ENCODE measurements around the gene ARVCF. TPM values are rescaled to one million over a fixed set of nuclear protein-coding genes. Genes with fewer than 3 reads are reported as not detected.

ARVCF gene
- polyA plus RNA-seq, 12 donors = 40.2 to 703 (median 80.3) TPM

DNA sequence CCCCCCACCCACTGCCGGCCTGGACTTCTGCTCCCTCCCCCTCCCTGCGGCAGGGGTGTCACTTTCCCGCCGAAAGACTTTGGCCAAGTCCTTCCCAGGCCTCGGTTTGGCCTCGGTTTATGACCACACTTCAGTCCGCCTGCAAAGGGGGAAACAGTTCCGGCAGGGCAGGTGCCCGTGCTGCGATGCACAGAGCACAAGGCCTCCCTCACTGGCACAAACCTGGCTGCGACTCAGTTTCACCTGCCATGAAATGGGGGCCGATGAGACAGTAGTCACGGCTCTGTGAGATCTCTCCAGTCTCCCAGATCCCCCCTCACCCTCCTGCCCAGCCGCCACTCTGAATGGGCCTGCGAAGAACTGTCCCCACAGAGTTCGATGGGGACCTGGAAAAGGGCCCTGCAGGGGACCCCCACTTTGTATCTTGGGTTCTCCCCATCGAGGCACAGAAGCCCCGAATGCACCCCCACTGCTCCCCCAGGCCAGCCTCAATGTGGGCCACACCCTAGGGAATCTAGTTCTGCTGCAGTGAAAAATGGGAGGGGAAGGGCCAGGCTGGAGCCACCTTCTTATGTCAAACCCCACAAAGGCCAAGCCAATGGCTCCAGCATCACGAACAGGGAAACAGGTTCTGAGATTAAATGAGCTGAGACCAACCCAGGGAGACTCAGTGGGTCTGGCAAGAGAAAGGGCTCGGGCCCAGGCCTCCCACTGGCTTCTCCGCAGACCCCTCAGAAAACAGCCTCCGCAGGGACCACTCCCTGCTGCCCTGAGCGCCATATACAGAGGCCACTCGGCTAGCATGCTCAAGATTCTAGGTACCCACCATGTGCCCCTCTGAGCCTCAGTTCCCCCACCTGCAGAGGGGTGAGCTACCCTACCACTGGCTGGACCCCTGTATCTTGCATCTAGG, 29.0 kb downstream of the ARVCF start:
- peak; percentile 40 for DNase-seq

DNA sequence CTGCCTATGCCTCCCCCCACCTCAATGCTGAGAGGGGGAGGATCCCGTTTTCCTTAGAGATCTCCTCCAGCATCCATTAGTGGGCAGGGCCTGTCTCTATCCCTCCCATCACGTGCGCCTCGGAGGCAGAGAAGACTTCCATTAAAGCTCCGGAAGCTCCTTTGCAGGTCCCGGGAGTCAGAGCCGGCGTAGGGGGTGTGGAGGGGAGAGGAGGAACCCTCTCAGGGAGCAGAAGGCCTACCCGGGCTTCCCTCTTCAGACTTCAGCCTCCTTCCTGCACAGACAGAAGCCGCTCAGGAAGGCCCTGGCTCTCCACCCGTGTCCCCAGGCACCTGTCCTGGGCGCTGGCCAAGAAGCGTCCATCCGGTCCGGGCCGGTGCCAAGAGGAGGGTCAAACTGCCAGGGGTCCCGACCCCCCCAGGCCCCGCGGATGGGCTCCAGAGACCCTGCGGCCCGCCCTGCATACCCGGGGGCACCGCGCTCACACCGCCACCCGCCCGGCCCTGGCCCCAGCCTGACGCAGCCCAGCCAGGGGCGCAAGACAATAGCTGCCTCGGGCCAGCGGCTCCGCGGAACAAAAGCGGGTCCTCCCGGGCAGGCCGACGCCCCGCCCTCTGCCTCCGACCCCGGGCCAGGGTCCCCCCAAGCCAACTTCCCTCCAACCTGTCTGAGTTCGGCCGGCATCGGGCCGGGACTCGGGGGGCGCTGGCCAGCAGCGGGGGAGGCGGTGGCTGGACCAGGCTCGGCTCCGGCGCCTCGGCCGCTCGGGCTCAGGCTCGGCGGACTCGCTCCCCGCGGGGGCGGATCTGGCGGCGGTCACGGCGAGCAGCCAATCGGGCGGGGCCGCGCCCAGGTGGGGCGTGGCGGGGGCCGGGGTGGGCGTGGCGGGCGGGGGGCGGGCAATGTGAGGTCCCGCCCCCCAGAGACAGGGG, 29.9 kb downstream of the ARVCF start:
- peak; percentile 72 for DNase-seq

DNA sequence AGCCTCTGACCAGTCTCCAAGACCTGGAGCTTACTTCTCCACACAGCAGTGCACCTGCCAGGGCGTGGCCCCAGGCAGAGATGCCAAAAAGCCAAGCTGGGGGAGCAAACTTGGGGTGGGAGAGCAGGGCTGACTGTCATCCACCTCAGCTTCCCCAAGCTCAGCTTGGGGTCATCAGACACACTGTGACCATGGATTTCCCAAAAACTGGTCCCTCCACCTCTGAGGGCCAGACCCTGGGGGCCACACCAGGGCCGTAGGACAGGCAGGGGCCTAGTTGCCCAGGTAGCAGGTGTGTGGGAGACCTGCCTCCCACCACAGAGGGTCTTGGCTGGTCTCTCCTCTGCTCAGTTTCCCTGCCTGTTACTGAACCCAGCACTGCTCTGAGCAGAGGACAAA, 30.6 kb downstream of the ARVCF start:
- DNase-seq = no peak

DNA sequence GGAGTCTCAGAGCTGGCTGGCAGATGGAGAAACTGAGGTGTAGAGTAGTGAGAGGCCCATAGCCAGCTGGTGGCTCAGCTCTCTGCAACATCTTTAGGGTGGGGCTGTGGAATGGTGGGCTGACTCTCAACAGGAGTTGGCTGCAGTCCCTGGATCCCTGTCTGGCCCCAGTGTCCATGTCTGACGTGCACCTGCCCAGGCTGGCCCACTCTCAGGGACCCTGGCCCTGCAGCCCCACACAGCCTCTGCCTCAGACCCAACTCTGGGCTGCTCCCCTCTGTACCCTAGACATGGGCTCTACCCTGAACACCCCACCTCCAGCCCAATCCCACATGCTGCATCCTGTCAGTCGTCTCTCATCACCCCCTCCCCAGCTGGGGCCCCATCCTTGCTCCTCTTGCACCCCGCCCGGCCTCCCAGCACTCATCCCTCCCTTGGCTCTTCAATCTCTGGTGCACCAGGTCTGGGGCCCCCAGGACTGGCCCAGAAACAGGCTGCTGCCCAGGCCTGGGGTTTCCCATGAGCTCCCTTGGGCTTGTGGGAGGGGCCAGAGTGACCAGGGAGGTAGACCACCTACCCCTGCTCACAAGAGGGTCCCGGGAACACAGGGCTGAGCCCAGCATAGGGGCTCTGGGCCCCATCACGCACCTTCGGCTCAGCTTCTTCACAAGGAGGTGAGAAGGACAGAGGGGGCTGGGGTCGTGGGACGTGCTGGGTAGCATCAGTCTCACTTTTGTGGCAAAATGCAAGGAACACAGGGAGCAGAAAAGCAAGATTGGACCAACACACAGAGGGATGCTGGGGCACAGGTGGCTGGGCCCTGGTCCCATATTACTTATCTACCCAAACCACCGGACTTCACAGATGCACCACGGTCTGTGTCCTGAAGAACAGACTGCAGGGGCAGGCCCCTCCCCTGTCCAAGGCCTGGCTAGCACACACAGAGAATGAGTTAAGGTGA, 31.5 kb downstream of the ARVCF start:
- no peak for DNase-seq

DNA sequence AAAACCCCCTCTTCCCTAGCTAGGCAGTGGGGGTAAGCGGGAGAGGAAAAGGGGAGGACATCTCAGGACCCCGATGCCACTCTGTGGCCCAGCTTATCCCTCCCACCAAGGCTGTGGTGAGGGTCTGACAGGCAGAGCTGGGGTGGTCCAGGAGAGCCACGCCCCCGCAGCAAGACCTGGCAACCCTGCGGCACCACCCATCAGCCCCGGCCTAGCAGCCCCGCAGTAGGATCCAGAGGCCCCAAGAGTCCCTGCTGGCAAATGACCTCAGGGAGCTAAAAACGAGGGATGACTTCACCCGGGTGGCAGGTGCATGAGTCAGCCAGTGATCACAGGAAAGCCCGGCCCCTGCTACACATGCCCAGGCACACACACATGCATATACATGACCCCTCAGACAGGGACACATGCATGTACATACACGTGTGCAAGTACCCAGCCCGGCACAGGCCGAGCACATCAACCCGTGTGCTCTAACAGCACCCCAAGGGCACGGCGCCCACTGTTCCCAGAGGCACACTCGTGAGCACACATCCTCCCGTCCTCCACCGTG, 32.3 kb downstream of the ARVCF start:
- DNase-seq = no peak

DNA sequence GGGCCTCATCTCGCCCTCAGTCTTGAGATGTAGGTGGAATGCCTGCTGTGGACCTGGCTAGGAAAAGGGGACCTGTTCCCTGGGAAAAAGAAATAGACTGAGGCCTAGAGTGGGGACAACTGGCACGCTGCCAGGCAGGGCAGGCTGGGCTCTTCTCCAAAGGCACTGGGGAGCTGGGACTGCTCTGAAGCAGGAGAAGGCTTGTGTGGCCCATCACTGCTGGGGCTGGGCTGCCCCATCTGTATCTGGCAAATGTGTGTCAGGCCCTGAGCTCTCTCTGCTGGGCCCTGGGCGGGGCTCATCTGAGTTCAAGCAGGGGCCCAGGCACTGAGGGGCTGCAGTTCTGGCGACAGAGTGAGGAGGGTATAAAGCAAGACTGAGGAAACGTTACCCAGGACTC, 32.9 kb downstream of the ARVCF start:
- no peak for DNase-seq

DNA sequence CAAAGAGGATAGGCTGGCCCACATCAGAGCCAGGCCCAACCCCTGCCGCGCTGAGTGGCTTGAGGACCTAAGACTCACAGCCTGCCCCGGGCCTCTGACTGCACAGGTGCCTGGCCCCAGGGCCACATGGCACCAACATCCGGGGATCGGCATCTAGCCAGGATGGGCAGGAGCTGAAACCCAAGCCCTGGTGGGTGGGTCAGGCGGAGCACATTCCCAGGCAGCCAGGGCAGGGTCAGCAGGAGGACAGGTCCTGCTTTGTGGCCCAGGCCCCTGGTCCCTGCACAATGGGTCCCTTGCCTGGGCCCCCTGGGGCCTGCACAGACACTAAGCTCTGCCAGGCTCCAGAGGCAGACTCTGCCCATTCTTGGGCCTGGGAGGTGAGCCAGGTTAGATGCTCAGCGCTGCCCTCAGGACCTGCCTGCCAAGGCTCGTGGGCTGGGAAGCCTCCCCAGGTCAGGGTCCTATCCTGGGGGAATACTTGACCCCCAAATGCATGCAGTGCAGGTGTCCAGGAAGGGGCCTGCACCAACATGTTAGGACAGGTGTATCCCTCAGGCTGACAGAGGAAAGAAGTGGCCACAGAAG, 33.5 kb downstream of the ARVCF start:
- no peak for DNase-seq

DNA sequence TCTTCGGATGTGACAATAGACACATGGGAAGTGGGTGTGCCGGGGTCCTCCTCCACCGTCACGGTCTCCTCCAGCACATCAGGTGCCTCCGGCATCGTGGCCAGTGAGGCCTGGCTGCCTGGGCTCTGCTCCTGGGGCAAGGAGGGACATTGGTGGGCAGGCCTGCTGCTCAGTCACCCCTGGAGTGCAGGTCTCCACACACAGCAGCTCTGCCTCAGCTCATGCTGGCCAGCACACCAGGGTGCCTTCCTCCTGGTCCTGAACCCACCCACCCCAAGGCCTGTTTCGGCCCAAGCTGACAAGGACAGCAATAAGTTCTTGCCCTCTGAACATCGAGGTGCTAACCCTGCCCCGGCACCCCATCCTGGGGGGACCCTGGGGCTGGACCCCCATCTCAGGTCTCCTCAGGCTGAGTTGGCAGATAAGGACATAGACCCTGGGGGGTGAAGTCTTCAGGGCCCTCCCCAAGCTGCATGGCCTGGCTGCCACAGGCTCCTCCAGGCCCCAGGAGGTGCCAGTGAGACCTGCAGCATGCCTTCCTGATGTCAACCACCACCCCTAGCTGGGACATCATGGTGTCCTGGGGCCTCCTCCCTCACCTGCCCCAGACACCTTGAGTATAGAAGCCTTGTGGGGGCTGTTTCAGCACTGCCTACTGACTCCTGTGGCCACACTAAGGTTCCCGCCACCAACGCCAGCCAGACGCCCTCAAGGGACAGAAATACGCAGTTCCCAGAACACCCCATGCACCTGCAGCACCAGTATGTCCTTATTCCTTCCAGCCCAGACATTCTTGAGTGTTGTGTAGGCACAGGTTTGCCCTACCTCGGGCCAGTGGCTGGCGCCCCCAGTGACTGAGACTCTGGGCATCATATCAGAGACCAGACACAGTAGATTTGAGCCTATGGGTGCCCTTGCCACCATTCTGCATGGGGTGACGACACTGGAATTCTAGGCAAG, 34.4 kb downstream of the ARVCF start:
- DNase-seq = no peak

DNA sequence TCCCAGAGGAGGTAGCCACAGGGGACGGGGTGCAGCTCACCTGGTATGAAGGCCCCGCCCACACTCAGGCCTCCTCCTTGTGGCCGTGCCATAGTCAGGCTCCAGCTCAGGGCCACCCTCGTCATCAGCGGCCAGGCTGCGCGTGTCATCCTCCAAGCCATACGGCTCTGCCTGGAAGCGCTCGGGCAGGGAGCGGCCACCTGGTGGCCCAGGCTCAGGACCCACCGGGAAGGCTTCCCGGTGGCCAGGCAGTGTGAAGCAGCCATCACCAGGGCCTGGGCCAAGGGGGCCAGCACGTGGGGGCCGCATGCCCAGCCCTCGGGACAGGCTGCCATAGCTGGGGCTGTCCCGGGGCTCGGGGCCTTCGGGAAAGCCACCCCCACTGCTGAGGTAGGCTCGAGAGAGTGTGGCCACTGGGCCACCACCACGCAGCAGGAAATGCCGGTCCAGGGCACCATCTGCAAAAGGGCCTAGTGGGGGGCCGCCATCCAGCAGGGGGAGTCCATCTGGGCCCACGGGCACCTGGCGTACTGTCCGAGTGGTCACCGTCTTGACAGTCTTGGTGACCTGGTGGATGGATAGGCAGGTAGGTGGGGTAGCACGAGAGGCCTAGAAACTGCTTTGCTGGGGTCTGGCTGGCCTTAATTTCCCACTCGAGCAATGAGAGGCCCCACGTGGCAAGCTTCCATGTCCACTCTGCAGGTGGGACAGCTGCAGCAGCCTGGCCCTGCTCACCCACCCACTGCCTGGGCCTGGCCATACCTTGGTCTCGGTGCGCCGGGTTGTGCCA, 35.3 kb downstream of the ARVCF start:
- DNase-seq = no peak

DNA sequence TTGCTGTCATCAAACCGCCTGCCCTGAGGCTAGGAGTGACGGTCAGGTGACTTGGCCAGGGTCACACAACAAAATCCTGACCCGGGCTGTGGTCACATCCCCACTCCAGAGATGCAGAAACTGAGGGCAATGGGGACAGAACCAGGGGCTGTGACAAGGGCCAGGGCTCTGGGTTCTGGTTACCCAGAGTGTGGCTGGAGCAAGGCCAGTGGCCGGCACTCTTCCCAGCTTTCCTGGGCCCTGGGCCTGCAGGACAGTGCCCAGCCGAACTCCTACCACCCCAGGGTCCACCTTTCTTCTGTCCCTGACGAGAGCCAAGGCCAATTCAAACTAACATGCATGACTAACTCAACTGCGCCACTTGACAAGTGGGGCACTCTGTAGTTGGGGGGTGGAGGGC, 35.9 kb downstream of the ARVCF start:
- no peak for DNase-seq

DNA sequence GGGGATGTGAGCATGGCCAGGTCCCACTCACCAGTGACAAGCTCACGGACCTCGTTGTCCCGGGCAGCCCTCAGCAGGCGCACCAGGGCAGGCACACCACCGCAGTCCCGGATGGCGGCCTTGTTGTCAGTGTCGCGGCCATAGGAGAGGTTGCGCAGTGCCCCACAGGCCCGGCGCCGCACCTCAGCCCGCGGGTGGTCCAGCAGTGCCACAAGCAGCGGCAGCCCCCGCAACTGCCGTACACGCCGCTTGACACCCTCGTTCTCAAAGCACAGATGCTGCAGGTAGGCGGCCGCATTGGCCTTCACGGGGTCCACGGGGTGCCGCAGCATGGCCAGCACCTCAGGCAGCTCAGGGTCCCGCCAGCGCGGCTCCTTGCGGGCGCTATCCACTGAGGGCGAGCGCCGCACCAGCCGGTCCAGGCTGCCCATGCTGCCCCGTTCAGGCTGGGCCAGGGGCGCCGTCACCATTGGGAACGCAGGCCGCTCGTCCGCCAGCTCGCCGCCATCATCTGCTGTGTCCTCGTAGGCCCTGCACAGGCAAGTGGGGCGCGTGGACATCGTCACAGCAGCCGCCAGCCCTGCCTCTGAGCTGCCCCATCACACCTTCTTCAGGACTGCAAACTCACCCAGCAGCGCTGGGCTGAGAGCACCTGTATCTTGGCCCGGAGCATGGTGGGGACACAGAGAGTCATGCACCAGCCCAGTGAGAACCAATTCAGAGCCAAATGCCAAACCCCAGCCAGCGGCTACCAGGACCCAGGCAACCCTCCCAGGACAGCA, 36.7 kb downstream of the ARVCF start:
- no peak for DNase-seq

DNA sequence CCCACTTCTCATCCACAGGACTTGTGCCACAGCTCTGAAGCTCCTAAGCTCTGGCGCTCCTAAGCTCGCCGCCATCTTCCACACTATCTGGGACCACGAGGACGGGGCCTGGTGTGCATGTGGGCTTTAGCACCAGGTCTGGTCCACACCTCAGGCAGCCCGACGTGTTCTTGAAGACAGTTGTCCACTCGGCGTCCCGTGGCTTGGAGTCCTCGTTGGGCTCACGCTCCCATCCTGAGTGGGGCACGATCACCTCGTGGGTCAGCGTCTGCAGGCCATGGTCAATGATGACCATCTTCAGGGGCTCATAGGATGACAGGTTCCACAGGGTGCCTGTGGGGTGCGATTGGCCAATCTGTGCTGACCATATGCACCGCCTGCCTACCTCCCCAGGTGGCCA, 37.9 kb downstream of the ARVCF start:
- no peak for DNase-seq

DNA sequence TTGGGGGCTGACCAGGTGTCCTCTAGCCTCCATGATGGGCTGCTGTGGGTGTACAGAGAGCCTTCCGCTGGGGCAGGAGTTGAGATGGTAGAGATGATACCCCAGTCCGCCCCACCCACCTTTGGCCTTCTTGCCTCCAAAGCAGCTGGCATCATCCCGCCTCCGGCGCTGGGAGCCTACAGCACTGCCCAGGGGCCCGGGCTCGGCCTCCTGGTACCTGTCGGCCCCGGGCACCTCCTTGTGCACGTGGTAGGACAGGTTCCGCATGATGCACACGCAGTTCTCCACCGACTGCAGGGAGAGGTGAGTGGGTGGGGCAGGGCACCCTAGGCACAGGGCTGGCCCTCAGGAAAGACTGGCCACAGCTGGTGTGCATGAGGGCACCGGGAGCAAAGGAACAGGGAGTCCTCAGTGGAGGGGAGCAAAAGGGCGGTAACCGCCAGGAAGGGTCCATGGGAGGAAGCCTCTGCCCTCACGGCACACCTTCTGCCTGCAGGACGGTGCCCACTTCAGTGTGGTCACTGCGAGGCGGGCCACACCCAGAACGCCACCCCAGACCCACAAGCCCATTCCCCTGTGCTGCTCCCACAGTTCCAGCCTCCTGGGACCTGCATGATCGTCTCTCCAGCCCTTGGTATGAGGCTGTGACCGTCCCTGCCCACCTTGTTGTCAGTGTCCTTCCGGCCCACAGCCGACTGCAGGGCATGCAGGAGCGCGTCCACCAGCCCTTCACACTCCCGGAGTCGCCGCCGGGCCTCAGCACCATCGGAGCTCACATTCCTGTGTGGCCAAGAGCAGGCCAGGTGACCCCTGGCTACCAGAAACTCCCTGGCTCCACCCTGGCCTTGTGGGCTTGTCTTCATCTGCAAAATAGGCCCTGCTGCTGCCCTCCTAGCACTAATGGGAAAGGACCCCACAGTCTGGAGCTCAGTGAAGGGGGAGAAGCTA, 39.1 kb downstream of the ARVCF start:
- no peak for DNase-seq

DNA sequence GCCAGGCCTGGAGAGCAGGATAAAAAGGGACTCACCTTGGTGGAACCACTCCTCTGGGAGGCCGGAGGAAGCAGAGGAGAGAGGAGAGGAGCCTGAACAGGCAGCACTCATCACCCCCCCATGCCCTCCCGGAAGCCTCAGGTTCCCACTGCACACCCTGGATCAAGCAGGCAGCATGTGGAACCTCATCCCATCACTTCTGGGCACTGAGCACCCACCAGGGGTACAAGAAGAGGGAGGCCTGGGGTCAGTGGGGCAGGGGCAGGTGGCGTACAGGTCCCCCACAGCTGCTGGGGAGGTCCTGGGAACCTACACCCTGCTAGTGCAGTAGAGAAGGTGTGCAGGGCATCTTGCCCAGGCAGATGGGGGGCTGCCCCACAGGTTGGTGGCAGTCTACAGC, 40.0 kb downstream of the ARVCF start:
- no peak for DNase-seq

DNA sequence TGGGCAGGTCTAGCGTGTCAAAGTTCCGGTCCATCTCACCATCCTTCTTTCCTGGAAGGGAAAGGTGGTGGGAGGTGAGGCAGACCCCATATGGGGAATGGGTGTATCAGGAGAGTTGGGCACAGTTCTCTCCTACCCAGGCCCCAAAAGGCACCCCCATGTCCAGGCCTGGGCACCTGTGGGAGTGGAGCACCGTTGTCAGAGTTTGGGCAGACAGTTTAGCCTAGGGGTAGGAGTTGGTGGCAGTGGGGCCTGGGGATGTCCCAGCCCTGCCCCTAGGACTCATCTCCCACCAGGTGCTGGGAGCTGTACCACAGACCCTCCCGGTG, 41.0 kb downstream of the ARVCF start:
- no peak for DNase-seq

DNA sequence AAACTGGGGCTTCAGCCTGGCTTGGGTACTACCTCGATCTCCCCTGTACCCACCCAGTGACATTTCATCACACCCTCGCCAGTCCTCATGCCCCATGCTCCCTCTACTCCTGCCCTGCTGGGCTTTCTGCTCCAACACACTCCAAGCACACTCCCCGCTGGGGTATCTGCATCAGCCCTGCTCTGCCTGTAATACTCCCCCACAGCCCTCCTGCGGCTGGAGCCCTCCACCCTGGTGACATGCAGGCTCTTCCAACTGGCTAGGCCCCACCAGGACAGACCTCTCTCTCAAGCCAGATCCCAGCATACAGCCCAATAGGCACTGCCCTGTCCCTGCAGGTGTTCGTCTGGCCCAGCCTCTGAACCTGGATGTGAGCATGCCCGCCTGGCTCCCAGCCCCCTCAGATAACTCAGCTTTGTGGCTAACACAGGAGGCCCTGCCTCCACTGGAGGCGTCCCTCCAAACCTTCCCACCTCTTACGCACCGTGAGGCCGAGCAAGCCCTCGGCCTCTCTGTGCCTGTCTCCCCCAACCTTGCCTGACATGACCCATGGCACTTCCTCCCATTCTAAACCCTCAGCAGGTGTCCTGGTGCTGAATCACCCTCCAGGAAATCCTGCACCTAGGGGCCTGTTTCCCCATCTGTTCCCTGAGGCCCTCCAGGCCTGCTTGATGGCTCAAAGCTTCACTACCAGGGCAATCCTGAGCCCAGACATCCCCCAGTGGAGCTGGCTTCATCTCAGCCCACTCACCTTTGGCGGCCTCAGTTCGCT, 41.5 kb downstream of the ARVCF start:
- DNase-seq = no peak
